ENCODE measurements around the gene GNS. TPM values are rescaled to one million over a fixed set of nuclear protein-coding genes. Genes with fewer than 3 reads are reported as not detected.
A peak's percentile ranks its signal among the peaks of the same experiment; 100 is the strongest.

GNS gene
- total RNA-seq, 4 donors from 2014 or later, result 41.9 to 56.5 (median 53.9) TPM

- intact Hi-C loops (cut with DNase I; ENCODE audit: low total_unique reads), result no loop called here
- H3K27ac ChIP-seq, result no peak overlapping the region
- DNase-seq (no peak), ATAC-seq (no peak)
- in situ Hi-C loops (cut with MboI; ENCODE audit: low sequenced_read_pairs in 4 of 4), result no loop called here
- peaks cover 6 to 15% of the 10 kb centered on the region in 2 donors for H3K4me1 ChIP-seq
- TF ChIP-seq POLR2A (IDR thresholded peaks at IDR 0.05) (no peak), CTCF (IDR thresholded peaks at IDR 0.05 in 4 of 5, conservative IDR thresholded peaks at IDR 0.05 in 1 of 5) (no peak)
- H3K36me3 ChIP-seq, result no peaks in the 10 kb centered on the region
- no peaks in the 10 kb centered on the region for H3K27me3 ChIP-seq
- H3K9me3 ChIP-seq, result no peaks in the 10 kb centered on the region
- no peak overlapping the region for H3K4me3 ChIP-seq
Observed at GRCh38 chr12:64682572-64683277, 76.5 kb downstream of the GNS start.

GRCh38 chr12:64681200-64682052 is 77.8 kb downstream of the GNS start:
- intact Hi-C loops (cut with DNase I; ENCODE audit: low total_unique reads), result no loop called here

GRCh38 chr12:64680235-64680634 is 79.0 kb downstream of the GNS start:
- in situ Hi-C loops (cut with MboI; ENCODE audit: low sequenced_read_pairs in 4 of 4) (no loop called here), intact Hi-C loops (cut with DNase I; ENCODE audit: low total_unique reads) (no loop called here)
- Histone ChIP-seq H3K36me3 (no peaks in the 10 kb centered on the region), H3K27me3 (no peaks in the 10 kb centered on the region), H3K4me3 (no peak overlapping the region), H3K4me1 (peaks cover 6 to 22% of the 10 kb centered on the region in 2 donors), H3K9me3 (no peaks in the 10 kb centered on the region), H3K27ac (peak overlapping the region in 2 of 4 donors; percentile 8 to 15)
- ATAC-seq (no peak), DNase-seq (no peak)
- TF ChIP-seq POLR2A (IDR thresholded peaks at IDR 0.05) (no peak), CTCF (IDR thresholded peaks at IDR 0.05 in 4 of 5, conservative IDR thresholded peaks at IDR 0.05 in 1 of 5) (no peak)

More at GRCh38 chr12:64681200-64682052, 77.8 kb downstream of the GNS start:
- DNase-seq (no peak), ATAC-seq (no peak)
- H3K4me1 ChIP-seq, result peaks cover 6 to 15% of the 10 kb centered on the region in 2 donors
- TF ChIP-seq CTCF (IDR thresholded peaks at IDR 0.05 in 4 of 5, conservative IDR thresholded peaks at IDR 0.05 in 1 of 5), result no peak
- TF ChIP-seq POLR2A (IDR thresholded peaks at IDR 0.05), result no peak
- in situ Hi-C loops (cut with MboI; ENCODE audit: low sequenced_read_pairs in 4 of 4), result no loop called here
- no peak overlapping the region for H3K4me3 ChIP-seq
- no peaks in the 10 kb centered on the region for H3K9me3 ChIP-seq
- no peaks in the 10 kb centered on the region for H3K27me3 ChIP-seq
- no peak overlapping the region for H3K27ac ChIP-seq
- no peaks in the 10 kb centered on the region for H3K36me3 ChIP-seq

GRCh38 chr12:64679487-64680001 is 79.7 kb downstream of the GNS start:
- Histone ChIP-seq H3K4me3 (peak overlapping the region in 3 of 4 donors; percentile 2 to 28 (median 18)), H3K9me3 (no peaks in the 10 kb centered on the region), H3K36me3 (no peaks in the 10 kb centered on the region), H3K27me3 (no peaks in the 10 kb centered on the region), H3K27ac (peak overlapping the region; percentile 4 to 15 (median 8)), H3K4me1 (peaks cover 6 to 22% of the 10 kb centered on the region in 2 donors)
- ATAC-seq (peak; percentile 73 to 78), DNase-seq (peak; percentile 25 to 36)
- intact Hi-C loops (cut with DNase I; ENCODE audit: low total_unique reads), result loop anchor here (5.0 kb wide), 1 partner anchor 67 kb away; the partner anchor contains the start of gene RASSF3
- no peak for TF ChIP-seq CTCF (IDR thresholded peaks at IDR 0.05 in 4 of 5, conservative IDR thresholded peaks at IDR 0.05 in 1 of 5)
- no peak for TF ChIP-seq POLR2A (IDR thresholded peaks at IDR 0.05)
- in situ Hi-C loops (cut with MboI; ENCODE audit: low sequenced_read_pairs in 4 of 4), result no loop called here
